Keratinocyte (primary cell): ENCODE results near the gene HSFY1. TPM values are rescaled to one million over a fixed set of nuclear protein-coding genes. Genes with fewer than 3 reads are reported as not detected.
"Not testable (repeated sequence)": the region's sequence is repeated elsewhere in the genome, so short reads cannot be mapped to it uniquely, and the experiment has no call there.

Source experiments
- DNase-seq: peaks from one replicate; pipeline ENCODE4 v3.0.0-alpha.2; 2011; ENCODE audit warnings: low read depth, missing footprints, low spot score
- FAIRE-seq: peaks from 2 replicates; lab custom pipeline; 2011; peaks lifted over from hg19 to GRCh38; lab: Jason Lieb, UNC
- H2AFZ ChIP-seq: 2 replicates; pipeline ENCODE4 v1.6.0; 2012; ENCODE audit warnings: low read length, control low read depth, inconsistent platforms; ENCODE audit not compliant: control insufficient read depth
- H3K27ac ChIP-seq: 2 replicates; pipeline ENCODE4 v1.5.1; 2011; ENCODE audit warnings: low read length; ENCODE audit not compliant: control insufficient read depth, insufficient read depth
- H3K27me3 ChIP-seq: 3 replicates; pipeline ENCODE4 v1.6.0; 2011; ENCODE audit warnings: low read length; ENCODE audit not compliant: control insufficient read depth, insufficient read depth; ENCODE audit errors: extremely low read depth
- H3K36me3 ChIP-seq, 2 experiments: 2 replicates in 1 of 2; 3 replicates in 1 of 2; pipeline ENCODE4 v1.5.1; 2011; ENCODE audit warnings: low read length in 2 of 2, mild to moderate bottlenecking in 1 of 2; ENCODE audit not compliant: control insufficient read depth in 2 of 2, insufficient read depth in 2 of 2; ENCODE audit errors: extremely low read depth in 1 of 2
- H3K4me1 ChIP-seq: 3 replicates; pipeline ENCODE4 v1.5.1; 2011; ENCODE audit warnings: low read length; ENCODE audit not compliant: control insufficient read depth, insufficient read depth; ENCODE audit errors: extremely low read depth
- H3K4me2 ChIP-seq: 3 replicates; pipeline ENCODE4 v1.6.0; 2011; ENCODE audit warnings: low read depth, low read length; ENCODE audit not compliant: control insufficient read depth, insufficient read depth; ENCODE audit errors: extremely low read depth
- H3K4me3 ChIP-seq, 3 experiments: fragments of 200-600 bp in 1 of 3; sonication (generic) in 1 of 3; 2 replicates in 2 of 3; 3 replicates in 1 of 3; pipeline ENCODE4 v1.5.1; 2011 to 2016; ENCODE audit warnings: low read length in 3 of 3, mild to moderate bottlenecking in 3 of 3, control low read depth in 2 of 3, inconsistent platforms in 1 of 3, low read depth in 1 of 3, mixed read lengths in 1 of 3, mixed run types in 1 of 3, moderate library complexity in 1 of 3; ENCODE audit not compliant: control insufficient read depth in 2 of 3, insufficient read depth in 2 of 3; ENCODE audit errors: extremely low read depth in 1 of 3
- H3K79me2 ChIP-seq: 2 replicates; pipeline ENCODE4 v1.6.0; 2012; ENCODE audit warnings: low read length; ENCODE audit not compliant: control insufficient read depth, insufficient read depth
- H3K9ac ChIP-seq: 3 replicates; pipeline ENCODE4 v1.6.0; 2011; ENCODE audit warnings: low read length; ENCODE audit not compliant: control insufficient read depth, insufficient read depth; ENCODE audit errors: extremely low read depth
- H3K9me1 ChIP-seq: 3 replicates; pipeline ENCODE4 v1.6.0; 2011; ENCODE audit warnings: low read length; ENCODE audit not compliant: control insufficient read depth, insufficient read depth; ENCODE audit errors: extremely low read depth
- H3K9me3 ChIP-seq: 2 replicates; pipeline ENCODE4 v1.5.1; 2012; ENCODE audit warnings: low read depth, low read length; ENCODE audit not compliant: control insufficient read depth
- H4K20me1 ChIP-seq: 3 replicates; pipeline ENCODE4 v1.6.0; 2011; ENCODE audit warnings: low read length; ENCODE audit not compliant: control insufficient read depth, insufficient read depth; ENCODE audit errors: extremely low read depth
- dilution Hi-C: fragments of 300-500 bp; cut with MboI; formaldehyde crosslinking; loops from one replicate; pipeline ENCODE4 v1.7.0; 2020; ENCODE audit warnings: low sequenced_read_pairs; ENCODE audit not compliant: extremely low pct_ligation_motif_present
- polyA minus RNA-seq, 3 experiments: library from RNA; depleted of rRNA, polyadenylated mRNA; stranded (reverse); fragments of >200 nt; gene quantifications; 1 replicate in 1 of 3; 2 replicates in 1 of 3; 3 replicates in 1 of 3; pipeline ENCODE4 v1.2.3, GENCODE V29; 2011
- polyA plus RNA-seq, 5 experiments: library from polyadenylated mRNA; depleted of rRNA in 3 of 5; stranded (reverse) in 3 of 5; stranded (forward) in 1 of 5; unstranded in 1 of 5; fragments of >200 nt; gene quantifications; 1 replicate in 1 of 5; 2 replicates in 3 of 5; 3 replicates in 1 of 5; pipeline versions ENCODE4 v1.2.1 to v1.2.3, GENCODE V29; 2011 to 2012; ENCODE audit warnings: missing spikeins in 2 of 5, low read depth in 1 of 5, low replicate concordance in 1 of 5

The HSFY1 gene
- polyA plus RNA-seq (not detected in 3 replicates), polyA minus RNA-seq (not detected in 3 replicates)
- polyA plus RNA-seq (2011; ENCODE audit: low read depth) = not detected
- not detected in 2 replicates for polyA plus RNA-seq (2011; cell fraction: cytosol; rRNA removed)
- not detected in 2 replicates for polyA plus RNA-seq (2011; cell fraction: nucleus; rRNA removed)
- polyA plus RNA-seq (2012; ENCODE audit: low replicate concordance) = not detected in 2 replicates
- not detected for polyA minus RNA-seq (2011; cell fraction: cytosol; rRNA and poly(A)+ RNA removed)
- polyA minus RNA-seq (2011; cell fraction: nucleus; rRNA and poly(A)+ RNA removed) = not detected in 2 replicates

GRCh38 chrY:18546420-18546819, at the start of gene HSFY1:
HSFY1 (plus strand) TSS chrY:18546720; CDS start chrY:18546788, 68 bp downstream.
- DNase-seq, H3K4me2 ChIP-seq, H3K9me3 ChIP-seq, H4K20me1 ChIP-seq, H3K9ac ChIP-seq, H3K36me3 ChIP-seq, H3K9me1 ChIP-seq, dilution Hi-C loops, H3K79me2 ChIP-seq, H2AFZ ChIP-seq, H3K27me3 ChIP-seq, H3K4me1 ChIP-seq, FAIRE-seq, H3K27ac ChIP-seq, H3K4me3 ChIP-seq: not testable (repeated sequence)

- H3K36me3 ChIP-seq, H3K4me2 ChIP-seq, H4K20me1 ChIP-seq, H3K4me1 ChIP-seq, dilution Hi-C loops, H3K79me2 ChIP-seq, DNase-seq, H3K4me3 ChIP-seq, H3K9me1 ChIP-seq, H3K27ac ChIP-seq, H3K27me3 ChIP-seq, FAIRE-seq, H3K9ac ChIP-seq, H2AFZ ChIP-seq, H3K9me3 ChIP-seq: not testable (repeated sequence)
Measured at GRCh38 chrY:18504266-18504665, 42.3 kb upstream of the HSFY1 start.

GRCh38 chrY:18530995-18531655, 15.4 kb upstream of the HSFY1 start:
- H3K4me3 ChIP-seq, H2AFZ ChIP-seq, H3K9me3 ChIP-seq, H3K9me1 ChIP-seq, H4K20me1 ChIP-seq, FAIRE-seq, H3K4me2 ChIP-seq, H3K36me3 ChIP-seq, H3K27me3 ChIP-seq, H3K27ac ChIP-seq, H3K4me1 ChIP-seq, H3K79me2 ChIP-seq, H3K9ac ChIP-seq, DNase-seq, dilution Hi-C loops: not testable (repeated sequence)

GRCh38 chrY:18538952-18539351, 7.6 kb upstream of the HSFY1 start:
- H2AFZ ChIP-seq, H4K20me1 ChIP-seq, H3K36me3 ChIP-seq, DNase-seq, H3K9ac ChIP-seq, H3K4me2 ChIP-seq, H3K4me3 ChIP-seq, H3K27ac ChIP-seq, H3K9me1 ChIP-seq, H3K9me3 ChIP-seq, dilution Hi-C loops, H3K4me1 ChIP-seq, H3K79me2 ChIP-seq, FAIRE-seq, H3K27me3 ChIP-seq: not testable (repeated sequence)

GRCh38 chrY:18553132-18553531, 6.6 kb downstream of the HSFY1 start:
- H3K9me1 ChIP-seq, H3K4me3 ChIP-seq, DNase-seq, H3K4me2 ChIP-seq, FAIRE-seq, H4K20me1 ChIP-seq, H3K4me1 ChIP-seq, dilution Hi-C loops, H2AFZ ChIP-seq, H3K9ac ChIP-seq, H3K27ac ChIP-seq, H3K27me3 ChIP-seq, H3K79me2 ChIP-seq, H3K36me3 ChIP-seq, H3K9me3 ChIP-seq: not testable (repeated sequence)
